HG02678 (cell line): ENCODE measurements around the gene EXOC4.
A peak's percentile ranks its signal among the peaks of the same experiment; 100 is the strongest.
"Not testable (repeated sequence)": the region's sequence is repeated elsewhere in the genome, so short reads cannot be mapped to it uniquely, and the experiment has no call there.

ENCODE experiments used
- ATAC-seq: cut with Tn5 transposase; IDR thresholded peaks from one replicate; pipeline ENCODE4 v1.9.1; 2021; ENCODE audit warnings: mild to moderate bottlenecking, moderate library complexity; ENCODE audit not compliant: unreplicated experiment

EXOC4 gene

GRCh38 chr7:133252858-133253518, at the start of gene EXOC4:
EXOC4 (plus strand) TSS chr7:133253078.
- ATAC-seq: peak; percentile 98

DNA sequence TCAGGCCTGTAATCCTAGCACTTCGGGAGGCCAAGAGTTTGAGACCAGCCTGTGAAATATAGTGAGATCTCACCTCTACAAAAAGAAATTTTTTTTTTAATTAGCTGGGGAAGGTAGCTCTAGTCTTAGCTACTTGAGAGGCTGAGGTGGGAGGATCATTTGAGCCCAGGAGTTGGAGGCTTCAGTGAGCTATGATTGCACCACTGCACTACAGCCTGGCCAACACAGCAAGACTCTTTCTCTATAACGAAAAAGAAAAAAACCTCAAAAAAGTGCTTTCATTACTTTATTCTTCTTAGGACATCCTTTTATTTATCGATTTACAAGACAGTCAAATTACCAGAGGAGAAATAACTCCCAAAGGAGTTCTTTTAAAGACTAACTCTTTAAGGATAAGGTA, 49.4 kb upstream of the EXOC4 start:
- no peak for ATAC-seq

DNA sequence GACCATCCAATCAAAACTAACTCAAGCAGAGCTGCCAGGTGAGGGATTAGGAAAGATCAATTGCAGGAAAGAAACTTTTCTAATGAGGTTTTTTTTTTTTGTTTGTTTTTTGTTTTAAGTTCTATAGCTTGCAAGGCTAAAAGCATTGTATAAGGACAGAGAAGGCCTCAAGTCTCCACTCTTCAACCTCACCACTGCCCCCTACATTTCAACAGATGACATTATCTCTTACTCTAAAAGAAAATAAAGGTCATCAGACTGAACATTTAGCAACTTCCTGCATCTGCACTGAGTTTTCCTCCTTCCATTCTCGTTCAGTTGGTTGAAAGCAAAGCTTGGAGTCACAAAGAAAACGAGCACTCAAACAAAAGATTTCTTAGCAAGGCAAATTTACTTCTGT, 45.2 kb upstream of the EXOC4 start:
- ATAC-seq: no peak

GRCh38 chr7:133210817-133211216, 42.1 kb upstream of the EXOC4 start:
- not testable (repeated sequence) for ATAC-seq

DNA sequence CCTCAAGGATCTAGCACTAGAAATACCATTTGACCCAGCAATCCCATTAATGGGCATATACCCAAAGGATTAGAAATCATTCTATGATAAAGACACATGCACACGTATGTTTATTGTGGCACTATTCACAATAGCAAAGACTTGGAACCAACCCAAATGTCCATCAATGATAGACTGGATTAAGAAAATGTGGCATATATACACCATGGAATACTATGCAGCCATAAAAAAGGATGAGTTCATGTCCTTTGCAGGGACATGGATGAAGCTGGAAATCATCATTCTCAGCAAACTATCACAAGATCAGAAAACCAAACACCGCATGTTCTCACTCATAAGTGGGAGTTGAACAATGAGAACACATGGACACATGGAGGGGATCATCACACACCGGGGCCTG, 39.1 kb upstream of the EXOC4 start:
- ATAC-seq: not testable (repeated sequence)

DNA sequence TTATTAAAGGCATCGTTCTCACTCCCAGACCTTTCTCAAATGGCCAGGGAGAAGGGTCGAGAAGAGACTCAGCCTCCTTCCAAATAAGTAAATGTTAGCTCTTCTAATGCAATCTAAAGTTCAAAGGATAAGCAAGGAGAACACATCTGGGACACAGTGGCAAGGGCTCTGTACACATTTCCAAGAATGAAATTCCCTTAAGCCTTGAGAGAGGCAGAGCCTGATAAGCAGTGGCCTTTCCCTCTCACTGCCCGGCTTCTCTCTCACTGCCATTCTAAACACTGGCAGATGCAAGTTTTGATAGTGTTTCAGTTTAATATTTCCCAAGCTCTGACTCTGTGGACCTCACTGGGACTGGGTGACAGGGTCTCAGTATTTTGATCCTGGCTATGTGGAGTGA, 35.1 kb upstream of the EXOC4 start:
- no peak for ATAC-seq

- ATAC-seq: no peak
Measured at GRCh38 chr7:133230591-133231194, 22.2 kb upstream of the EXOC4 start.

- no peak for ATAC-seq
Measured at GRCh38 chr7:133233142-133233541, 19.7 kb upstream of the EXOC4 start.

DNA sequence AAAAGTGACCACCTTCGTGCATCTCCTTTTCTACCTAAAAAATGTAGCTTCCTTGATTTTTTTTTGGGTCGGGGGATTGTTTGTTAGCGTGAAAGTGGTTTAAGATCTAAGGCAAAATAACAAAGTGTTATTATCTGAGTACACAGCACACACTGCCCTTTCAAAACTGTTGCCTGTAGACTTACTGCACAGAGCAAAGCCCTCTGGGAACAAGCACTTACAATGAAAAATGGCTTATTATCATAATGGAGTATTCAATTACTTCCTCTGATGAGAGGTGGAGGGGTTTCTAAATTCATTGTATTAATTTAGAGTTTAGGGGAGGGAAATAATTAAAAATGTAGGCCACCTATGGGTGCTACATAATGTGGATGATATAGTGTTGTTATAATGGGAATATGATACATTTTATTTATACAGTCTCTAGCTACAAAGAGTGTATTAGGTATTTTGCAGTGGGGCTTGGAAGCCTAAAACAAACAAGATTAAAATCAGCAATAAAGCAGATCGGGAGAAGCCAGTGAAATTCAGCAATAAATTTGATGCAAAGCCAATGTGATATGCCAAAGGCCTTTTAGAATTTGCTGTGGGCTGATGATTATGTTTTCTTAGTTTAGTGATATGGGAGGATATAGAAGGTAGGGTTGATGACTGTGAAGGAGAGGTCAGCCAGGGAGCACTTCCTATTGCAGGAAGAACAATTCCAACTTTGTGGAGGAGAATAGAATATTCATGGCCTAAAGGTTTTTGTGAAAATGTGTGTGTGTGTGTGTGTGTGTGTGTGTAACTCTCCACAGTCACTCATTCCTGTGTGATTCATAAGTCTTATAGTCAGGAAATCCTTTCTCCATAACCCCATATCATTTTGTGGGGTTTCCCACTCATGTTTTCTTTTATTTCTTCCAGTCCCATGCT, 17.7 kb upstream of the EXOC4 start:
- no peak for ATAC-seq

GRCh38 chr7:133237545-133237944, 15.3 kb upstream of the EXOC4 start:
- ATAC-seq: no peak

- no peak for ATAC-seq
Measured at GRCh38 chr7:133240302-133240701, 12.6 kb upstream of the EXOC4 start.

- no peak for ATAC-seq
Measured at GRCh38 chr7:133246558-133246957, 6.3 kb upstream of the EXOC4 start.

DNA sequence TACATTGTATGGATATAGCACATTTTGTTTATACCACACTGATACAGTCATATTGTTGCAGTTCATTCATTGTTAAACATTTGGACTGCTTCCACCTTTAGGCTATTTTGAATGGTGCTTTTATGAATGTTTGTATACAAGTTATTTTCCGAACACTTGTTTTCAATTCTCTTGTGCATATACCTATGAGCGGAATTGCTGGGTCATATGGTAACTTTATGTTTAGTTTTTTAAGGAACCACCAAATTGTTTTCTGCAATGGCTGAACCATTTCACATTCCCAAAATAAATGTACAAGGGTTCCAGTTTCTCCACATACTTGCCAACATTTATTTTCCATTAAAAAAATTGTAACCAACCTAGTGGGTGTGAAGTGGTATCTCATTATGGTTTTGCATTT, 4.0 kb upstream of the EXOC4 start:
- ATAC-seq: no peak

GRCh38 chr7:133252506-133252857, 396 bp upstream of the EXOC4 start:
- no peak for ATAC-seq

- peak; percentile 3 for ATAC-seq
Measured at GRCh38 chr7:133253519-133253875, 619 bp downstream of the EXOC4 start.

GRCh38 chr7:133255486-133255885, 2.6 kb downstream of the EXOC4 start:
- ATAC-seq: no peak

GRCh38 chr7:133258174-133258573, 5.3 kb downstream of the EXOC4 start:
- no peak for ATAC-seq

DNA sequence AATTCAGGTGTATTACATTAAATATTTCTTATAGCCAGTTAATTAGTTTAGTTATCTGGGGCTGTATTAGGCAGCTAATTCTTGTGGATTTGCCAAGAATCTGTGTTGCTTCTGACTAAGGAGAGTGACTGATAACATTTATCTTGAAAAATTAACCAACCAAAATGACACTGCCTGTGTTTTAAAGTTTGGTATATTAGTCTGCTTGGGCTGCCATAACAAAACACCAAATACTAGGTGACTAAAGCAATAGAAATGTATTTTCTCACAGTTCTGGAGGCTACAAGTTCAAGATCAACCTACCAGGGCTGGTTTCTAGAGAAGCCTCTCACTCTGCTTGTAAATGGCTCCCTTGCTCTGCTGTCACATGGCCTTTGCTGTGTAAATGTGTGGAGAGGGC, 12.9 kb downstream of the EXOC4 start:
- ATAC-seq: no peak

GRCh38 chr7:133268355-133268754, 15.5 kb downstream of the EXOC4 start:
- no peak for ATAC-seq

DNA sequence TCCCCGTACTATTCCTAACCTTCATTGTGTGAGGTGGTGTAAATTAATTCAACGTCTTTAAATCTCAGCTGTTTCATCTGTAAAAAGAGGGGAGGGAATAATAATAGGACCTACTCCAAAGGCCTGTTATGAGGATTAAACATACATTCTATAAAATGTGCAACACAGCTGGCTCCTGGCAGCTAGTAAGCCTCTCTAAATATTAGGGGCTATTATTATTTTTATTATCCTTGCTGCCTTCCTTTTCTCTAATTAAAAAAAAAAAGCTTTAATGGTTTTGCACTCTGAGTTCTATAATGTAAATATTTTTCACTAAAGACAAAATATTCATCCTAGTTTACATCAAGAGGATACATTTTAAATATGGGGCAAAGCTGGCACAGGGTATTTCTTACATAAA, 19.5 kb downstream of the EXOC4 start:
- ATAC-seq: no peak

GRCh38 chr7:133273227-133273626, 20.3 kb downstream of the EXOC4 start:
- no peak for ATAC-seq

GRCh38 chr7:133274265-133274664, 21.4 kb downstream of the EXOC4 start:
- ATAC-seq: no peak
